ENCODE measurements around the gene ZNF862.

GRCh38 chr7:149818536-149818840, 19.7 kb upstream of the ZNF862 start:
- TF ChIP-seq, protein P1, sequence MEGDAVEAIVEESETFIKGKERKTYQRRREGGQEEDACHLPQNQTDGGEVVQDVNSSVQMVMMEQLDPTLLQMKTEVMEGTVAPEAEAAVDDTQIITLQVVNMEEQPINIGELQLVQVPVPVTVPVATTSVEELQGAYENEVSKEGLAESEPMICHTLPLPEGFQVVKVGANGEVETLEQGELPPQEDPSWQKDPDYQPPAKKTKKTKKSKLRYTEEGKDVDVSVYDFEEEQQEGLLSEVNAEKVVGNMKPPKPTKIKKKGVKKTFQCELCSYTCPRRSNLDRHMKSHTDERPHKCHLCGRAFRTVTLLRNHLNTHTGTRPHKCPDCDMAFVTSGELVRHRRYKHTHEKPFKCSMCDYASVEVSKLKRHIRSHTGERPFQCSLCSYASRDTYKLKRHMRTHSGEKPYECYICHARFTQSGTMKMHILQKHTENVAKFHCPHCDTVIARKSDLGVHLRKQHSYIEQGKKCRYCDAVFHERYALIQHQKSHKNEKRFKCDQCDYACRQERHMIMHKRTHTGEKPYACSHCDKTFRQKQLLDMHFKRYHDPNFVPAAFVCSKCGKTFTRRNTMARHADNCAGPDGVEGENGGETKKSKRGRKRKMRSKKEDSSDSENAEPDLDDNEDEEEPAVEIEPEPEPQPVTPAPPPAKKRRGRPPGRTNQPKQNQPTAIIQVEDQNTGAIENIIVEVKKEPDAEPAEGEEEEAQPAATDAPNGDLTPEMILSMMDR (conservative IDR thresholded peaks at IDR 0.05; ENCODE audit: low read depth, low read length): no peak
- no peak for TF ChIP-seq EZH2 (IDR thresholded peaks at IDR 0.05; ENCODE audit: borderline replicate concordance, low read depth, low read length, poor library complexity, severe bottlenecking)
